ENCODE results near the gene NUDT8. TPM values are rescaled to one million over a fixed set of nuclear protein-coding genes. Genes with fewer than 3 reads are reported as not detected.
A peak's percentile ranks its signal among the peaks of the same experiment; 100 is the strongest.
"Not testable (repeated sequence)": the region's sequence is repeated elsewhere in the genome, so short reads cannot be mapped to it uniquely, and the experiment has no call there.

Gene NUDT8
- polyA plus RNA-seq, 1 donor (not counting 4 experiments of a cell fraction or from before 2014, with no cell fraction given): 1.1 TPM

DNA sequence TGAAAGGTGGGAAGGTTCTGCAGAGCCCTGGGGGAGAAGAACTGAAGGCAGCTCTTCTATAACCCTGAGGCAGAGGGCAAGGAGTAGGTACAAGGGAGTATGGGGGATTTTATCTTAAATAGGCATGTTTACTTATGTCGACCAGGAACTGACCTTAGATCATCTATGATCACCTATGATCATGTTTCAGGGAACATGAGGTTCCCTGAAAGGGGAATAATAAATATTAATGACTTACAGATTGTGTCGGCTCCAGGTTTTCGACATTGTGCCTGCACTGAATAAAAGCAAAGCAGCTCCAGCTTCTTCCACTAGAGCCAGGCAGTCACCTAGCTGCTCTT, 36.2 kb downstream of the NUDT8 start:
- H3K27me3 ChIP-seq (ENCODE audit: control insufficient read depth, extremely low read depth, insufficient read depth, low read length): no peaks in the 10 kb centered on the region
- H3K4me3 ChIP-seq (ENCODE audit: control insufficient read depth in 2 of 3, extremely low read depth in 1 of 3, insufficient read depth in 2 of 3, low read depth in 1 of 3, low read length in 3 of 3): no peak overlapping the region
- H3K27ac ChIP-seq (ENCODE audit: control insufficient read depth, insufficient read depth, low read length): no peak overlapping the region
- H3K4me1 ChIP-seq (ENCODE audit: control insufficient read depth, extremely low read depth, insufficient read depth, low read length): peaks cover 13% of the 10 kb centered on the region
- no peaks in the 10 kb centered on the region for H3K36me3 ChIP-seq (ENCODE audit: control insufficient read depth in 2 of 2, extremely low read depth in 1 of 2, insufficient read depth in 2 of 2, low read length in 2 of 2)
- dilution Hi-C loops (cut with MboI; ENCODE audit: extremely low pct_ligation_motif_present, low sequenced_read_pairs): no loop called here
- no peak for TF ChIP-seq EZH2 (IDR thresholded peaks at IDR 0.05; ENCODE audit: low read length)
- TF ChIP-seq, protein P1, sequence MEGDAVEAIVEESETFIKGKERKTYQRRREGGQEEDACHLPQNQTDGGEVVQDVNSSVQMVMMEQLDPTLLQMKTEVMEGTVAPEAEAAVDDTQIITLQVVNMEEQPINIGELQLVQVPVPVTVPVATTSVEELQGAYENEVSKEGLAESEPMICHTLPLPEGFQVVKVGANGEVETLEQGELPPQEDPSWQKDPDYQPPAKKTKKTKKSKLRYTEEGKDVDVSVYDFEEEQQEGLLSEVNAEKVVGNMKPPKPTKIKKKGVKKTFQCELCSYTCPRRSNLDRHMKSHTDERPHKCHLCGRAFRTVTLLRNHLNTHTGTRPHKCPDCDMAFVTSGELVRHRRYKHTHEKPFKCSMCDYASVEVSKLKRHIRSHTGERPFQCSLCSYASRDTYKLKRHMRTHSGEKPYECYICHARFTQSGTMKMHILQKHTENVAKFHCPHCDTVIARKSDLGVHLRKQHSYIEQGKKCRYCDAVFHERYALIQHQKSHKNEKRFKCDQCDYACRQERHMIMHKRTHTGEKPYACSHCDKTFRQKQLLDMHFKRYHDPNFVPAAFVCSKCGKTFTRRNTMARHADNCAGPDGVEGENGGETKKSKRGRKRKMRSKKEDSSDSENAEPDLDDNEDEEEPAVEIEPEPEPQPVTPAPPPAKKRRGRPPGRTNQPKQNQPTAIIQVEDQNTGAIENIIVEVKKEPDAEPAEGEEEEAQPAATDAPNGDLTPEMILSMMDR (optimal IDR thresholded peaks at IDR 0.05 in 1 of 3, IDR thresholded peaks at IDR 0.05 in 1 of 3, conservative IDR thresholded peaks at IDR 0.05 in 1 of 3; ENCODE audit: extremely low read depth in 1 of 3, insufficient read depth in 2 of 3, low read length in 3 of 3): no peak
- H4K20me1 ChIP-seq (ENCODE audit: control insufficient read depth, extremely low read depth, insufficient read depth, low read length): no peaks in the 10 kb centered on the region
- no peaks in the 10 kb centered on the region for H3K9me3 ChIP-seq (ENCODE audit: control insufficient read depth, low read depth, low read length)
- FAIRE-seq (no peak), DNase-seq (ENCODE audit: low read depth, low spot score) (no peak)
- no peak overlapping the region for H3K9ac ChIP-seq (ENCODE audit: control insufficient read depth, extremely low read depth, insufficient read depth, low read length)
- H3K9me1 ChIP-seq (ENCODE audit: control insufficient read depth, extremely low read depth, insufficient read depth, low read length): no peaks in the 10 kb centered on the region
- peak overlapping the region; percentile 61 for H2AFZ ChIP-seq (ENCODE audit: control insufficient read depth, low read length)
- H3K79me2 ChIP-seq (ENCODE audit: control insufficient read depth, insufficient read depth, low read length): no peaks in the 10 kb centered on the region
- peak overlapping the region; percentile 66 for H3K4me2 ChIP-seq (ENCODE audit: control insufficient read depth, extremely low read depth, insufficient read depth, low read depth, low read length)

DNA sequence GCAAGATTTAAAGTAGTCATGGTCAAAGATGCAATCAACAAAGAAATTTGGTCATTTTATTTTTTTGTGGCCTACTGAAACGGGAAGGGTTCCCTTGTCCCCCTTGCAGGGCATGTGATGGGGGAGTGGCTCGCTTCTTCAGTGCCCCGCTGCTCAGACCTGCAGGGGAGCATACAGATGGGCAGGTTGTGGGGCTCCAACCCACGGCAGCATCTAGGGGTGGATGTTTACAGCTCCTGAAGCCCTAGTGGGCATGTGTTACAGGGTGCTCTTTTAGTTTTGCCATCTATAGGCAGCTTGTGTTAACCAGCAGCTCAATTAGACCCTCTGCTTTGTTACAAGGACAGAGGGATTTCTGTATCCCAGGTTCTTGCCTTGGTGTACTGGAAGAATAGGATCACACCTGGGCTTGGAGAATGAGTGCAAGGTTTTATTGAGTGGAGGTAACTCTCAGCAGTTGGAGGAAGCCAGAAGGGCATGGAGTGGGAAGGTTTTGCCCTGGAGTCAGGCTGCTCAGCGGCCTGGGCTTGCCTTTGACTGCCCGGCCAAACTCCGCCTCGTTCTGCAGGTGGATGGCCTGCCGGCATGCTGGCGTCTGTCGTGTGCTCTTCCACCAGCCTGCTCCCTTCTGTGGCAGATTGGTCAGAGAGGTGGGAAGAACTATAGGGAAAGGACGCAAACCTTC, 36.7 kb downstream of the NUDT8 start:
- no peaks in the 10 kb centered on the region for H4K20me1 ChIP-seq (ENCODE audit: control insufficient read depth, extremely low read depth, insufficient read depth, low read length)
- no peak overlapping the region for H3K4me3 ChIP-seq (ENCODE audit: control insufficient read depth in 2 of 3, extremely low read depth in 1 of 3, insufficient read depth in 2 of 3, low read depth in 1 of 3, low read length in 3 of 3)
- FAIRE-seq (peak; percentile 56), DNase-seq (ENCODE audit: low read depth, low spot score) (no peak)
- H3K4me2 ChIP-seq (ENCODE audit: control insufficient read depth, extremely low read depth, insufficient read depth, low read depth, low read length): peak overlapping the region; percentile 66
- peak overlapping the region; percentile 61 for H2AFZ ChIP-seq (ENCODE audit: control insufficient read depth, low read length)
- H3K9me3 ChIP-seq (ENCODE audit: control insufficient read depth, low read depth, low read length): no peaks in the 10 kb centered on the region
- peaks cover 2 to 3% of the 10 kb centered on the region in 2 experiments for H3K36me3 ChIP-seq (ENCODE audit: control insufficient read depth in 2 of 2, extremely low read depth in 1 of 2, insufficient read depth in 2 of 2, low read length in 2 of 2)
- H3K9ac ChIP-seq (ENCODE audit: control insufficient read depth, extremely low read depth, insufficient read depth, low read length): no peak overlapping the region
- no peak for TF ChIP-seq EZH2 (IDR thresholded peaks at IDR 0.05; ENCODE audit: low read length)
- TF ChIP-seq, protein P1 (optimal IDR thresholded peaks at IDR 0.05 in 1 of 3, IDR thresholded peaks at IDR 0.05 in 1 of 3, conservative IDR thresholded peaks at IDR 0.05 in 1 of 3; ENCODE audit: extremely low read depth in 1 of 3, insufficient read depth in 2 of 3, low read length in 3 of 3): no peak
- H3K79me2 ChIP-seq (ENCODE audit: control insufficient read depth, insufficient read depth, low read length): no peaks in the 10 kb centered on the region
- dilution Hi-C loops (cut with MboI; ENCODE audit: extremely low pct_ligation_motif_present, low sequenced_read_pairs): no loop called here
- no peak overlapping the region for H3K27ac ChIP-seq (ENCODE audit: control insufficient read depth, insufficient read depth, low read length)
- no peaks in the 10 kb centered on the region for H3K9me1 ChIP-seq (ENCODE audit: control insufficient read depth, extremely low read depth, insufficient read depth, low read length)
- H3K4me1 ChIP-seq (ENCODE audit: control insufficient read depth, extremely low read depth, insufficient read depth, low read length): peaks cover 13% of the 10 kb centered on the region
- H3K27me3 ChIP-seq (ENCODE audit: control insufficient read depth, extremely low read depth, insufficient read depth, low read length): no peaks in the 10 kb centered on the region

DNA sequence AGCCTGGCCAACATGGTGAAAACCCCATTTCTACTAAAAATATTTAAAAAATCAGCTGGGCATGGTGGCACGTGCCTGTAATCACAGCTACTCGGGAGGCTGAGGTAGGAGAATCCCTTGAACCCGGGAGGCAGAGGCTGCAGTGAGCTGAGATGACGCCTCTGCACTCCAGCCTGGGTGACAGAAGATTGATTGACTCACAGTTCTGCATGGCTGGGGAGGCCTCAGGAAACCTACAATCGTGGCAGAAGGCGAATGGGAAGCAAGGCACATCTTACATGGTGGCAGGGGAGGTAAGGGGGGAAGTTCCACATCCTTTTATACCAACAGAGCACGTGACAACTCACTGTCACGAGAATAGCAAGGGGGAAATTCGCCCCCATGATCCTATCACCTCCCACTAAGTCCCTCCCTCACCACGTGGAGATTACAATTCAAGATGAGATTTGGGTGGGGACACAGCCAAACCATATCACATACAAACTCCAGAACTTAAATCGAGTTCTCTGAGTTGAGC, 40.8 kb downstream of the NUDT8 start:
- H3K4me2 ChIP-seq (ENCODE audit: control insufficient read depth, extremely low read depth, insufficient read depth, low read depth, low read length); H3K27ac ChIP-seq (ENCODE audit: control insufficient read depth, insufficient read depth, low read length); H3K4me3 ChIP-seq (ENCODE audit: control insufficient read depth in 2 of 3, extremely low read depth in 1 of 3, insufficient read depth in 2 of 3, low read depth in 1 of 3, low read length in 3 of 3); DNase-seq (ENCODE audit: low read depth, low spot score); FAIRE-seq; H3K9ac ChIP-seq (ENCODE audit: control insufficient read depth, extremely low read depth, insufficient read depth, low read length); H2AFZ ChIP-seq (ENCODE audit: control insufficient read depth, low read length); H3K9me1 ChIP-seq (ENCODE audit: control insufficient read depth, extremely low read depth, insufficient read depth, low read length); dilution Hi-C loops (cut with MboI; ENCODE audit: extremely low pct_ligation_motif_present, low sequenced_read_pairs); H3K27me3 ChIP-seq (ENCODE audit: control insufficient read depth, extremely low read depth, insufficient read depth, low read length); H3K9me3 ChIP-seq (ENCODE audit: control insufficient read depth, low read depth, low read length): not testable (repeated sequence)
- Histone ChIP-seq H3K4me1 (ENCODE audit: control insufficient read depth, extremely low read depth, insufficient read depth, low read length) (peaks cover 29% of the 10 kb centered on the region), H4K20me1 (ENCODE audit: control insufficient read depth, extremely low read depth, insufficient read depth, low read length) (peaks cover 23% of the 10 kb centered on the region), H3K36me3 (ENCODE audit: control insufficient read depth in 2 of 2, extremely low read depth in 1 of 2, insufficient read depth in 2 of 2, low read length in 2 of 2) (peaks cover 20 to 30% of the 10 kb centered on the region in 2 experiments), H3K79me2 (ENCODE audit: control insufficient read depth, insufficient read depth, low read length) (peaks cover 23% of the 10 kb centered on the region)
